Measurements from ENCODE around the gene ACTR3.

- TF ChIP-seq CTCF (IDR thresholded peaks at IDR 0.05; ENCODE audit: insufficient read depth, low read depth, low read length) (no peak), EZH2 (IDR thresholded peaks at IDR 0.05; ENCODE audit: insufficient read depth, low read length) (no peak)
Observed at GRCh38 chr2:113963965-113964364, 74.1 kb downstream of the ACTR3 start.
